Choroid plexus epithelial cell (primary cell): ENCODE results near the gene KRT23.

Source experiments
- DNase-seq: peaks from one replicate; pipeline ENCODE4 v3.0.0-alpha.2; 2010; ENCODE audit warnings: low read depth
- H3K4me3 ChIP-seq: 2 replicates; pipeline ENCODE4 v1.5.1; 2011; ENCODE audit warnings: low read depth, mild to moderate bottlenecking, control low read depth, low read length, moderate library complexity
- CTCF ChIP-seq: conservative IDR thresholded peaks from 2 replicates; pipeline ENCODE4 v1.5.1; 2011; ENCODE audit warnings: low read depth, mild to moderate bottlenecking, control low read depth, inconsistent platforms, low read length, moderate library complexity

The KRT23 gene

GRCh38 chr17:40960144-40960543, 22.7 kb upstream of the KRT23 start:
- H3K4me3 ChIP-seq = no peak overlapping the region
- DNase-seq = no peak
- TF ChIP-seq CTCF = no peak

- TF ChIP-seq CTCF = no peak
- no peak for DNase-seq
- no peak overlapping the region for H3K4me3 ChIP-seq
Observed at GRCh38 chr17:40958086-40958953, 20.9 kb upstream of the KRT23 start.

- no peak overlapping the region for H3K4me3 ChIP-seq
- DNase-seq = peak; percentile 93
- TF ChIP-seq CTCF = no peak
Observed at GRCh38 chr17:40956401-40957254, 19.2 kb upstream of the KRT23 start.

GRCh38 chr17:40953881-40954280, 16.4 kb upstream of the KRT23 start:
- peak; percentile 80 for DNase-seq
- no peak overlapping the region for H3K4me3 ChIP-seq
- TF ChIP-seq CTCF = no peak

- TF ChIP-seq CTCF = no peak
- peak; percentile 88 for DNase-seq
Observed at GRCh38 chr17:40952661-40953060, 15.2 kb upstream of the KRT23 start.

GRCh38 chr17:40952154-40952553, 14.7 kb upstream of the KRT23 start:
- no peak overlapping the region for H3K4me3 ChIP-seq
- DNase-seq = no peak
- no peak for TF ChIP-seq CTCF

More at GRCh38 chr17:40952661-40953060, 15.2 kb upstream of the KRT23 start:
- no peak overlapping the region for H3K4me3 ChIP-seq
